IPS-15b (cell line): ENCODE results near the gene OR2AG2.
"Not testable (repeated sequence)": the region's sequence is repeated elsewhere in the genome, so short reads cannot be mapped to it uniquely, and the experiment has no call there.

Experiments
- H3K27me3 ChIP-seq: one replicate; pipeline ENCODE4 v1.6.1; 2013; ENCODE audit warnings: low read length; ENCODE audit not compliant: control insufficient read depth, insufficient read depth
- H3K36me3 ChIP-seq: one replicate; pipeline ENCODE4 v1.6.1; 2013; ENCODE audit warnings: low read length; ENCODE audit not compliant: control insufficient read depth, insufficient read depth
- H3K4me1 ChIP-seq: one replicate; pipeline ENCODE4 v1.6.1; 2013; ENCODE audit warnings: mild to moderate bottlenecking, low read length; ENCODE audit not compliant: control insufficient read depth, insufficient read depth
- H3K4me3 ChIP-seq: one replicate; pipeline ENCODE4 v1.5.1; 2013; ENCODE audit warnings: low read depth, low read length
- H3K9ac ChIP-seq: one replicate; pipeline ENCODE4 v1.6.1; 2013; ENCODE audit warnings: low read depth, mild to moderate bottlenecking, low read length
- H3K9me3 ChIP-seq: one replicate; pipeline ENCODE4 v1.6.1; 2013; ENCODE audit warnings: mild to moderate bottlenecking, low read length; ENCODE audit not compliant: control insufficient read depth, insufficient read depth

The OR2AG2 gene

DNA sequence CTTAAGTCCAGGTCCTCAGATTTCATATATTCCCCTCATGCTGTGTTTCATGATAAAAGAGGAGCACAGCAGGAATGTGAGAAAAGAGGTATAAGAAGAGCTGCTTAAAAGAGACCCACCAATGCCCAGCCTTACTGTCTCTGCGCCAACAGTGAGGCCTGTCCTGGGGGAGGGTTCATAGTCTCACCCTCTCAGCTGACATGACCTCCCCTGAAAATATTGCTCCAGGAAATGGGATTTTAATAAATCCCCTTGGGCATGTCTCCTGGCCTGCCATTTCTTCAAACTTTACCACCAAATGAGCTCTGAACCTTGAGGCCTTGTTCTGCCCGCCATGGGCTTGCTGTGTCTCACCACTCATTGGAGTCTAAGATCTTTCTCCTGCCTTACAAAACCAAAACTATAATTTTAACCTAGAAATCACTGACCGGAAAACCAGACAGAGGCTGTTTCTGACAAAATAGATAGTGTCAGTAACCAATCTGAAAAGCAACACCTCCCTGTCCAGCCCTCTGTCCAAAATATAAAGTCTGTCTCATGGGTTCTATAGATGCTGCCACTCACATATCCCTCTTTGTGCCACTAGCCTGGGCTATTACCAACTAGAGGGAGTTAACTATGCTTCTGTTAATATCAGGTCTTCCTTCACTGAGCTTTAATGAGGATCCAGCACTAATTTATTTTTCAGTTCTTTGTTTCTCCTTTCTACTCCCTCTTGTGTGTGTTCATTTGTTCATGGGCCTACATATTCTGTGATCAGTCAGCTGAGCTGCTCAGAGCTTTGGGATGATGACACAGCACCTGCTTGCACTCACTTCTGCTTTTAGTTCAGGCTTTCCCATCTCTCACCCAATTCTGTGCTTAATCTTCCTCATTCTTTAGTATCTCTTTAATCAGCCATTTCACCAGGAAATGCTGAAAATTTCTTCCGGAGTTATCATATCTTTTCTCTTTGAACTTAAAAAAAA is at the start of gene OR2AG2:
Gene OR2AG2 (minus strand): TSS at position 51 of the 968 bp plus-strand sequence. CDS start 3,019 bp downstream, outside the sequence.
- Histone ChIP-seq H3K9ac (no peak within 1 kb of the TSS), H3K36me3 (no peaks in the 10 kb centered on the region), H3K9me3 (no peaks in the 10 kb centered on the region), H3K4me3 (no peak within 1 kb of the TSS), H3K4me1 (no peaks in the 10 kb centered on the region), H3K27me3 (no peaks in the 10 kb centered on the region)

GRCh38 chr11:6818967-6819366 is 47.2 kb upstream of the OR2AG2 start:
- no peak overlapping the region for H3K4me3 ChIP-seq
- H3K9ac ChIP-seq = no peak overlapping the region
- H3K36me3 ChIP-seq = no peaks in the 10 kb centered on the region
- no peaks in the 10 kb centered on the region for H3K4me1 ChIP-seq
- no peaks in the 10 kb centered on the region for H3K27me3 ChIP-seq
- no peaks in the 10 kb centered on the region for H3K9me3 ChIP-seq

- Histone ChIP-seq H3K4me1 (no peaks in the 10 kb centered on the region), H3K9me3 (no peaks in the 10 kb centered on the region), H3K27me3 (peaks cover under 1% of the 10 kb centered on the region), H3K36me3 (no peaks in the 10 kb centered on the region), H3K9ac (no peak overlapping the region), H3K4me3 (no peak overlapping the region)
Measured at GRCh38 chr11:6817694-6818093, 45.9 kb upstream of the OR2AG2 start.

- no peaks in the 10 kb centered on the region for H3K9me3 ChIP-seq
- H3K4me1 ChIP-seq = no peaks in the 10 kb centered on the region
- H3K27me3 ChIP-seq = peaks cover 2% of the 10 kb centered on the region
- H3K36me3 ChIP-seq = no peaks in the 10 kb centered on the region
- no peak overlapping the region for H3K4me3 ChIP-seq
- no peak overlapping the region for H3K9ac ChIP-seq
Measured at GRCh38 chr11:6813656-6814055, 41.9 kb upstream of the OR2AG2 start.

DNA sequence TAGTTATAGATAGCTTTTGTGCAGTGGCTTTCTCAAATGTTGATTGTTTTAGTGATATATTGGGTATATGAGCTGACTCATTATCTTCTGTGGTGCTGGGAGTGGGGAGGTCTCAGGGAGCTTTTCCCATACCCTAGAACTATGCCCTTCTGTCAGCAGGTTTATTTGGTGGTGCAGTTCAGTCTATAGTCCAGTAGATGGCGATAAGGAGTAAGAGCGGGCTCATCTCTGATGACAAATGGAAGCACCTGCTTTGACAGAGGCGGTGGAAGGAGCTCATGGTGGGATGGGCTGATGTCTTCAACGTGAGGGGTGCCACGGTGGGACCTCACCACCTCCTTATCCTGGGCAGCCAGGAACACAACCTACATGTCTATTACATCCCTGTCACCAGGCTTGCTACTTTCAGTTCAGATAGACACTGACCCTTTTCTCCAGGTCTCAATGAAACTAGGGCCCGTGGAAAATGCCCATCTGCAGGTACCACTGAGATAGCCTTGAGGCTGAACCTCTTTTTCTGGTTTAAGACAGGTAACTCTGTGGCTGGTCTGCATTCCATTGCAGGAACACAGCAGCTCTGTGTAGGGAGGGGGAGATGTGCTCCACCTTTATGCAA is 40.7 kb upstream of the OR2AG2 start:
- Histone ChIP-seq H3K27me3 (peaks cover 2% of the 10 kb centered on the region), H3K36me3 (no peaks in the 10 kb centered on the region), H3K4me1 (no peaks in the 10 kb centered on the region), H3K4me3 (no peak overlapping the region), H3K9ac (no peak overlapping the region), H3K9me3 (no peaks in the 10 kb centered on the region)

DNA sequence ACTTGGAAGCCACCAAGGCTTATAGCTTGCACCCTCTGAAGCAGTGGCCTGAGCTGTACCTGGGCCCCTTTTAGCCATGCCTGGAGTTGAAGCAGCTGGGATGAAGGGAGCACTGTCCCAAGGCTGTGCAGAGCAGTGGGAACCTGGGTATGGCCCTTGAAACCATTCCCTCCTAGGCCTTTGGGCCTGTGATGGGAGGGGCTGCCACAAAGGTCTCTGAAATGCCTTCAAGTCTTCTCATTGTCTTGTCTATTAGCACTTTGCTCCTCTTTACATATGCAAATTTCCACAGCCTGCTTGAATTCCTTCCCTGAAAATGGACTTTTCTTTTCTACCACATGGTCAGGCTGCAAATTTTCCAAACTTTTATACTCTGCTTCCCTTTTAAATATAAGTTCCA is 29.3 kb upstream of the OR2AG2 start:
- H3K4me1 ChIP-seq, H3K27me3 ChIP-seq, H3K36me3 ChIP-seq, H3K9me3 ChIP-seq, H3K4me3 ChIP-seq, H3K9ac ChIP-seq: not testable (repeated sequence)

- H3K36me3 ChIP-seq = no peaks in the 10 kb centered on the region
- peaks cover 9% of the 10 kb centered on the region for H3K9me3 ChIP-seq
- no peak within 1 kb of the TSS for H3K9ac ChIP-seq
- H3K27me3 ChIP-seq = no peaks in the 10 kb centered on the region
- H3K4me1 ChIP-seq = no peaks in the 10 kb centered on the region
- no peak within 1 kb of the TSS for H3K4me3 ChIP-seq
Measured at GRCh38 chr11:6799402-6799801, 27.6 kb upstream of the OR2AG2 start, which contains the start of gene OR6A2. Gene OR6A2 (minus strand): TSS chr11:6799689. CDS start chr11:6795708, 3,981 bp downstream.

DNA sequence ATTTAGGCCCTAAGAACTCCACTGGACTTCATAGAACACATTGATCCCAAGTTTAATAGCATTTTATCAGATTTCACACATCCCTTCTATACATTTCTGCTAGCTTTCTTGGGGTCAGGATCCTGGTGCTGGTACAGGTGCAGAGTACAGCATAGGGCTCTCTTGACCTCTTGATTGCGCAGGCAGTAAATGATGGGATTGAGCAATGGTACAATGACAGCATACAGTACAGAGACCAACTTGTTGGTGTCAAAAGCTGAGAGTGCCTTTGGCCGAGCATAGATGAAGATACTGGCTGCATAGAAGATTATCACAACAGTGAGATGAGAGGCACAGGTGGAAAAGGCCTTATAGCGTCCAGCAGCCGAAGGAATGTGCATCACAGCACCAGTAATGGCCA is 22.9 kb upstream of the OR2AG2 start:
- H3K9ac ChIP-seq = no peak overlapping the region
- no peak overlapping the region for H3K4me3 ChIP-seq
- H3K4me1 ChIP-seq = no peaks in the 10 kb centered on the region
- H3K36me3 ChIP-seq = no peaks in the 10 kb centered on the region
- no peaks in the 10 kb centered on the region for H3K27me3 ChIP-seq
- no peaks in the 10 kb centered on the region for H3K9me3 ChIP-seq

DNA sequence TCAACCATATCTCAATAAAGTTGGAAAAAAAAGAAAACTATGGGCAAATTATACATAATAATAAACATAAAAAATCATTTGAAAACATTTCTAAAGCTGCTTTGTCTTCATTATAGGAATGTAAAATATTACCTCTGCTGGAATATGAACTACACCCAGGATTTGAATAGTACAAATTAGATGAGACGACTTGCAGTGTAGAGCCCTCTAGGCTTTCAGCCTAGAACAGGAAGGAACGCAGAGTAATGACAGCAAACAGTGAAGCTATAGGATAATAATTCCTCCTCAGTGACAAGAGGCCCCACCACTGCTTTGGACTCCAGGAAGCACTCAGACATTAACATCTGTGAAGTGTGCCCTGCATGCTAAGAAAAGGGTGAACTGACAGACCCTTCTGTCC is 18.8 kb upstream of the OR2AG2 start:
- no peaks in the 10 kb centered on the region for H3K27me3 ChIP-seq
- H3K4me1 ChIP-seq = no peaks in the 10 kb centered on the region
- H3K4me3 ChIP-seq = no peak overlapping the region
- no peak overlapping the region for H3K9ac ChIP-seq
- no peaks in the 10 kb centered on the region for H3K36me3 ChIP-seq
- H3K9me3 ChIP-seq = no peaks in the 10 kb centered on the region

- Histone ChIP-seq H3K36me3 (no peaks in the 10 kb centered on the region), H3K9ac (no peak within 1 kb of the TSS), H3K4me1 (no peaks in the 10 kb centered on the region), H3K9me3 (no peaks in the 10 kb centered on the region), H3K4me3 (no peak within 1 kb of the TSS), H3K27me3 (no peaks in the 10 kb centered on the region)
Measured at GRCh38 chr11:6782720-6783119, 10.9 kb upstream of the OR2AG2 start, which contains the start of gene OR2AG1. Gene OR2AG1 (plus strand): TSS chr11:6783020. CDS start chr11:6785038, 2,018 bp downstream.

DNA sequence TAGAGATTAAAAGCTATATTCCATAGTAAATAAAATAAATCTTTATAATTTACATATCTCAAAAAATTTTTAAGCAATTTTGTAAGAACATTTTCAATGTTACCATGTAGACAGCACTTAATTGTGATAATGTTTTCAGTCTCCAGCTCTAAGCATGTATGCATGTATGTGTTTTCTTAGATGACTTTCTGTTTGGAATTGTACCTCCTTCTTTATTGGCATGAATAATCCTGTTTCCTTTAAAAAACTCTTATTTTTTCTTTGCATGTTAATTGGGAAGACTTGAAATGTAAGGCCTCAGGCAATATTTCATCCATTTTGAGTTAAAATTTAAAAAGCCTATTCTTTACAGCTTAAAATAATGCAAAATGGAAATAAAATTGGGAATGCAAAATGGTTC is 9.1 kb upstream of the OR2AG2 start:
- Histone ChIP-seq H3K27me3 (no peaks in the 10 kb centered on the region), H3K9ac (no peak overlapping the region), H3K36me3 (no peaks in the 10 kb centered on the region), H3K9me3 (no peaks in the 10 kb centered on the region), H3K4me3 (no peak overlapping the region), H3K4me1 (no peaks in the 10 kb centered on the region)

DNA sequence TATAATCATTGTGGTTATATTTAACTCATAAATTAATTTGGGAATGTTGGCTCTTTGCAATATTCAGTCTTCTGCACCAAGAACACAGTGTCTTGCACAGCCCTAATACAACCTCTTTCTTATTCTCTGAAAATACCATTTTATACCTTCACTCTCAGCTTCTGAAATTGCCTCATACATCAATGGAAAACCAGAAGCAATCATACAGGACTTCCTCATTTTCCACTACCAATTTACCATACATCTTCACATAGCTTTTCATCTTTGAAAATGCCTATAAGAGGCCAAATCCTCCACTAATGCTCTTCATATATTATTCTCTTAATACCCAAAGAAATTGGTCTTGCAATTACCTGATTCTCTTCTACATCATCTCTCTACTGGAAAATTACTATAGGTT is 6.7 kb upstream of the OR2AG2 start:
- Histone ChIP-seq H3K9ac (no peak overlapping the region), H3K27me3 (no peaks in the 10 kb centered on the region), H3K4me1 (no peaks in the 10 kb centered on the region), H3K4me3 (no peak overlapping the region), H3K36me3 (no peaks in the 10 kb centered on the region), H3K9me3 (no peaks in the 10 kb centered on the region)
